Fibroblast of pulmonary artery (primary cell): ENCODE data around the gene LFNG.

Experiments
- DNase-seq: peaks from one replicate; pipeline ENCODE4 v3.0.0-alpha.2; 2010; ENCODE audit warnings: low read depth
- H3K4me3 ChIP-seq: replicated peaks from 2 replicates; pipeline ENCODE4 v1.5.1; 2011; ENCODE audit warnings: low read depth, mild to moderate bottlenecking, control low read depth, low read length, moderate library complexity
- CTCF ChIP-seq: IDR thresholded peaks from 2 replicates; pipeline ENCODE4 v1.5.1; 2011; ENCODE audit warnings: mild to moderate bottlenecking, control low read depth, low read length, inconsistent platforms; ENCODE audit errors: missing control alignments

Gene LFNG

GRCh38 chr7:2576742-2577491 is 57.3 kb downstream of the LFNG start:
- DNase-seq, result no peak
- no peak for TF ChIP-seq CTCF
- H3K4me3 ChIP-seq, result no peak overlapping the region
